22Rv1 (cell line): ENCODE measurements around the gene TMCO4.
A peak's percentile ranks its signal among the peaks of the same experiment; 100 is the strongest.
"Not testable (repeated sequence)": the region's sequence is repeated elsewhere in the genome, so short reads cannot be mapped to it uniquely, and the experiment has no call there.

Source experiments
- H3K27ac ChIP-seq: fragments of 450-650 bp; 2 replicates; pipeline ENCODE4 v1.5.1; 2017
- ZFX ChIP-seq: fragments of 450-650 bp; IDR thresholded peaks from 2 replicates; pipeline ENCODE4 v1.6.1; 2017; ENCODE audit warnings: antibody characterized with exemption, borderline replicate concordance
- TF ChIP-seq, protein P1 (sequence below): fragments of 450-650 bp; IDR thresholded peaks from 2 replicates; pipeline ENCODE4 v1.5.1; 2017; ENCODE audit warnings: mild to moderate bottlenecking

TMCO4 gene

DNA sequence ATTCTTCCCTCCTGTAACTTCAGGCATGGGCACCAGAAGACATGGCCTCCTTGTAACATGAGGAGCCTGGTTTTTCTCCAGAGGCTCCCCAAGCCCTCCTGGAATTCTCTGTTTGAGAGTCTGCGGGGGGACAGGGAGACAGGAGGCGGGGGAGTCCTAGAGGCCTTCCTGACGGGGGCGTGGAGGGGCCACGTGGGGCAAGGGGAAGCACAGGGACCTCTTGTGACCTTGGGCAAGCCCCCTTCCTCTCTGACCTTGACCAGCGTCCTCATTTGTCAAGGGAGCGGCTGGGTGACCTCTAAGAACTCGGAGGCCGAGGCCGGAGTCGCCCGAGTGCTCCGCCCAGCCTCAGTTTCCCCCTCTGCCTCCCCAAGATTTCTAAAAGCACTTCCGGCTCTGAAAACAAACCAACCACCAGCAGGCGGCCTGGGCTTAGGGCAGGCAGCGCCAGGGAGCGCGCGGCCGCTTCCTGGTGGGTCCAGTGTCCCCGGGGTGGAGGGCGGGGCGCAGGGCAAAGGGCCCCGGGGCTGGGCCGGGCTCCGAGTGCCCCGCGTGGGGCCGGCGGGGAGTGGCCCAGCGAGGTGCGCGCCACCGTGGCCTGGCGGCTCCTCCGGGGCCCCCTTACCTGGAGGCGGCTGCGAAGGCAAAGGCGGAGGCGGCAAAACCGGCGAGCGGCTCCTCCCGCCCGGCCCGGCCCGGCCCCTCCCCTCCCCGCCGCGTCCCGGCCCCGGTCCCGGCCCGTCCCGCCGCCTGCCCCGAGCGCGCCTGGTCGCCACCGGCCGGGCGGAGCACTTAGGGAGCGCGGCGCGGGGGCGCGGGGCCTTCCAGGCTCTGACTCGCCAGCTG is at the start of gene TMCO4:
TMCO4 (minus strand) TSS at position 687 of the 846 bp plus-strand sequence. CDS start 19,158 bp downstream, outside the sequence.
- peak within 1 kb of the TSS; percentile 83 for H3K27ac ChIP-seq
- no peak for TF ChIP-seq ZFX
- TF ChIP-seq, protein P1, sequence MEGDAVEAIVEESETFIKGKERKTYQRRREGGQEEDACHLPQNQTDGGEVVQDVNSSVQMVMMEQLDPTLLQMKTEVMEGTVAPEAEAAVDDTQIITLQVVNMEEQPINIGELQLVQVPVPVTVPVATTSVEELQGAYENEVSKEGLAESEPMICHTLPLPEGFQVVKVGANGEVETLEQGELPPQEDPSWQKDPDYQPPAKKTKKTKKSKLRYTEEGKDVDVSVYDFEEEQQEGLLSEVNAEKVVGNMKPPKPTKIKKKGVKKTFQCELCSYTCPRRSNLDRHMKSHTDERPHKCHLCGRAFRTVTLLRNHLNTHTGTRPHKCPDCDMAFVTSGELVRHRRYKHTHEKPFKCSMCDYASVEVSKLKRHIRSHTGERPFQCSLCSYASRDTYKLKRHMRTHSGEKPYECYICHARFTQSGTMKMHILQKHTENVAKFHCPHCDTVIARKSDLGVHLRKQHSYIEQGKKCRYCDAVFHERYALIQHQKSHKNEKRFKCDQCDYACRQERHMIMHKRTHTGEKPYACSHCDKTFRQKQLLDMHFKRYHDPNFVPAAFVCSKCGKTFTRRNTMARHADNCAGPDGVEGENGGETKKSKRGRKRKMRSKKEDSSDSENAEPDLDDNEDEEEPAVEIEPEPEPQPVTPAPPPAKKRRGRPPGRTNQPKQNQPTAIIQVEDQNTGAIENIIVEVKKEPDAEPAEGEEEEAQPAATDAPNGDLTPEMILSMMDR, result peak; percentile 51

DNA sequence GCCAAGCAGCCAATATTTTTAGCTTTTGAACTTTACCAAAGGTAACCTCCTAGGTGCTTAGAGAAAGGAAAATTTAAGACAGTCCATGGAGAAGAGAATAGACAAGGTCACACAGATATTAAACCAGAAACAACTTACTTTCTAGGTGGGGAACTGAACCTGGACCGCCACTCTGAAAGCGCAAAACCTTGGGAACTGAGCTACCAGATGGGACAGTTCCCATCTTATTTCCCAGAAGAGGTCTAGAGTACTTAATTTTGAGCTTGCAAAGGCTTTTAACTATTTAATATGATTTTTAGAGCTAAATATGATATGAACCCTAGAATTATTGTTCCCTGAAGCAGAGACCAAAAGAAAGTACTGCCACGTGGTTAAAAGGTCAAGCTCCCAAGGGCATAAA is 49.6 kb upstream of the TMCO4 start:
- not testable (repeated sequence) for H3K27ac ChIP-seq

DNA sequence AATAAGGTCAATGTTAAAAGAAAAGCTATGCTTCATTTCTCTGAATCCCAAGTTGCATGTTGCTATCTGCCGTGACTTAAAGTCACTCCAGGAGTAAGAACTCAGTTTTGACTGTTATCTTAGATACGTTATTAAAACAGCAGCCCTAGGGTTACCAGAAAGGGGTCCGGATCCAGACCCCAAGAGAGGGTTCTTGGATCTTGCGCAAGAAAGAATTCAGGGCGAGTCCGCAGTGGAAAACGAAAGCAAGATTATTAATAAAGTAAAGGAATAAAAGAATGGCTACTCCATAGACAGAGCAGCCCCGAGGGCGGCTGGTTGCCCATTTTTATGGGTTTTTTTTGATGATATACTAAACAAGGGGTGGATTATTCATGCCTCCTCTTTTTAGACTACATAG is 47.6 kb upstream of the TMCO4 start:
- not testable (repeated sequence) for H3K27ac ChIP-seq

DNA sequence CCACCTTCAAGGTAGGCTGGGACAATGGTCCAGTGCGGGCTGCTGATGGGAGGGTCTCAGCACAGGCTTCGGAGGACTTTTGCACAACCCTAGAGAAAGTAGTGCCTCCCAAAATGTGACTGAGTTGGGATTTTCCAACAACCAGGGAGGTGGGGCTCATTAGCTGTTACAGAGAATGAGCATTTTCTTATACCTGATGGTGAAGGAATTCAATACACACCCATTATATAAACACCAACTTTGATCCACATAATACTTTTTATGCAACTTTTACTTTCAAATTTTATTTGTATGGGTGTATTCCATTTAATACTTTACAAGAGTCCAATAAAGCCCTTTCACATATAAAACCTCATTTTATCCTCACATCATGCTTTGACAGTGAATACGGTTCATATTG is 46.6 kb upstream of the TMCO4 start:
- H3K27ac ChIP-seq, result no peak overlapping the region
- TF ChIP-seq, protein P1, result no peak
- TF ChIP-seq ZFX, result no peak

DNA sequence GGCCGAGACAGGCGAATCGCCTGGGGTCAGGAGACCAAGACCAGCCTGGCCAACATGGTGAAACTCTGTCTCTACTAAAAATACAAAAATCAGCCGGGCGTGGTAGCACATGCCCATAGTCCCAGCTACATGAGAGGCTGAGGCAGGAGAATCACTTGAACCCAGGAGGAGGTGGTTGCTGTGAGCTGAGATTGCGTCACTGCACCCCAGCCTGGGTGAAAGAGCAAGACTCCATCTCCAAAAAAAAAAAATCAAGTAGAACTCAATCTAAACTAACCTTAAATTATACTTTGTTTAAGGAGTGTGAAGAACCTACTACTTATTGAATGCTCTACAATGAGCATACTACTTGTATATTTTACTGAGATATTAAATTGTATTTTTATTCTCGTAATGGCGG is 45.8 kb upstream of the TMCO4 start:
- TF ChIP-seq, protein P1, result no peak
- no peak for TF ChIP-seq ZFX
- no peak overlapping the region for H3K27ac ChIP-seq

DNA sequence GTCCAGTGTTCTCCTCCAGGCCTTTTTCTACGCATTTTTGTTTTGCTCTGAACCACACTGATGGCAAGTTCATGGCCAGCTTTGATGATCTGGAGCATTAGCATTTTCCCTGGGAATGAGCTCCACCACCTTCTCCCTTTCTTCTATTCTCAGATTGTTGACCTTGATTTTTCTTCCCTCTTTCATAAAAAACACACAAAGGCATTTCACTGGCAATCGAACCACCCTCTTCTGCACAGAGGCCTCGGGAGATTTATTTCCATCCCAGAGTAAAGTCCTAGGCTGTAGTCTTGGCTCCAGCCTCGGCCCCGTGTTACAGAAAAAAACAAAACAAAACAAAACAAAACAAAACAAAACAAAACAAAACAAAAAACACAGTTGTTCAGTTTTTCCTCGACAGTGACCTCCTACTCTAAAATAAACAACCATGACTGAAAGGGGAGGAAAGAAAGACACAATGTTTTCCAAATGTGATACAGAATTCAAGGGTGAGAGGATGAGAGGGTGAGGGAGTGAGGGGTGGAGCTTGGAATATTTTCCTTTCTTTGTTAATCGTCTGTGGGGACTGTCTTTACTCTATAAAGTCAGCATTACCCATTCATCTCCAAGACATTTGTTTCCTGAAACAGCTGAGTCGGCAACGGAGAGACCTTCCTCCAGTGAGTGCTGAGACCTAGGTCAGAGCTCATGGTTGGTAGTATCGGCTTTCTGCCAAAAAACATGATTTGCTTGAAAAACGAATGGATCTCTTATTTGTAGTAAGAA is 45.2 kb upstream of the TMCO4 start:
- TF ChIP-seq, protein P1, result no peak
- TF ChIP-seq ZFX, result no peak
- H3K27ac ChIP-seq, result no peak overlapping the region

DNA sequence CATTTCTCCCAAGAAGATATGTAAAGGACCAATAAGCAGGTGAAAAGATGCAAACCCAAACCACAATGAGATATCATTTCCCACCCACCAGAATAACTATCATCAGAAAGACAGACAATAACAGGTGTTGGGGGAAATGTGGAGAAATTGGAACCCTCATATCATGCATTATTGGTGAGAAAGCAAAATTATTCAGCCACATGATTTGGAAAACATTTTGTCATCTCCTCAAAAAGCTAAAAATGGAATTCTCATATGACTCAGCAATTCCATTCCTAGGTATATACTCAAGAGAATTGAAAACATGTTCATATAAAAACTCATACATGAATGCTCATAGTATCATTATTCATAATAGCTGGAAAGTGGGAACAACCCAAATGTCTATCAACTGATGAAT is 40.5 kb upstream of the TMCO4 start:
- no peak for TF ChIP-seq ZFX
- TF ChIP-seq, protein P1, result no peak
- no peak overlapping the region for H3K27ac ChIP-seq

DNA sequence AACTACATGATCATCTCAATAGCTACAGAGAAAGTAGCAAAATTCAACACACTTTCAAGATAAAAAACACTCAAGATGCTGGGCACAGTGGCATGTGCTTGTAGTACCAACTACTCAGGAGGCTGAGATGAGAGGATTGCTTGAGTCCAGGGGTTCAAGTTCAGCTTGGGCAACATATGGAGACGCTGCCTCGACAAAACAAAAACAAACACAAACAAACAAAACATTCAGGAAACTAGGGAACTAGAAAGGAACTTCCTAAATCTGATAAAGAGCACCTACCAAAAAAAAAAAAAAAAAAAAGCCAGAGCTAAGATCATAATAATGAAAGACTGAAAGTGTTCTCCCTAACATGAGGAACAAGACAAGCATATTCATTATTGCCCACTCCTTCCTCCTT is 38.1 kb upstream of the TMCO4 start:
- TF ChIP-seq ZFX, result no peak
- TF ChIP-seq, protein P1, result no peak
- no peak overlapping the region for H3K27ac ChIP-seq
